Body of pancreas (tissue), 4 donors: Measurements from ENCODE around the gene TPST2. TPM values are rescaled to one million over a fixed set of nuclear protein-coding genes. Genes with fewer than 3 reads are reported as not detected.

Source experiments
- ATAC-seq: fragments of 150-250 bp; one replicate; pipeline ENCODE4 v1.9.1; 2016
- DNase-seq, 4 donors: peaks; one replicate each; pipeline ENCODE4 v3.0.0-alpha.2; 2019
- H3K27ac ChIP-seq, 4 donors: fragments of 200-600 bp; sonication (generic); 1 replicate in 3 of 4; 2 replicates in 1 of 4; pipeline versions ENCODE4 v1.5.1 to v1.6.1; 2016 to 2019; ENCODE audit warnings: mild to moderate bottlenecking in 1 of 4, mixed read lengths in 1 of 4, moderate library complexity in 1 of 4
- H3K27me3 ChIP-seq, 2 donors: fragments of 200-600 bp; sonication (generic); one replicate each; pipeline ENCODE4 v1.6.0; 2016; ENCODE audit warnings: mild to moderate bottlenecking in 1 of 2
- H3K36me3 ChIP-seq, 2 donors: fragments of 200-600 bp; sonication (generic); replicated peaks in 1 of 2; 2 replicates each; pipeline ENCODE4 v1.5.1; 2016; ENCODE audit warnings: low read depth in 2 of 2; ENCODE audit not compliant: insufficient read depth in 1 of 2
- H3K4me1 ChIP-seq: fragments of 200-600 bp; sonication (generic); one replicate; pipeline ENCODE4 v1.6.0; 2016
- H3K4me3 ChIP-seq, 2 donors: fragments of 200-600 bp; sonication (generic); 1 replicate in 1 of 2; 2 replicates in 1 of 2; pipeline ENCODE4 v1.5.1; 2016 to 2019
- H3K9me3 ChIP-seq, 3 donors: fragments of 200-600 bp; sonication (generic); 1 replicate in 2 of 3; 2 replicates in 1 of 3; pipeline ENCODE4 v1.5.1; 2016
- CTCF ChIP-seq, 7 experiments: fragments of 450-650 bp in 4 of 7; fragments of 200-600 bp in 3 of 7; sonication (generic) in 3 of 7; IDR thresholded peaks; one replicate each; pipeline ENCODE4 v1.5.1; 2016 to 2019; ENCODE audit warnings: antibody characterized with exemption in 7 of 7
- POLR2A ChIP-seq, 3 donors: fragments of 450-650 bp; IDR thresholded peaks; one replicate each; pipeline ENCODE4 v1.6.1; 2016; ENCODE audit warnings: antibody characterized with exemption in 3 of 3, mild to moderate bottlenecking in 2 of 3
- WGBS, 2 donors: methylation state at CpG; one replicate each; pipeline ENCODE4 v1.1.5; 2017; 5-methylcytosine and 5-hydroxymethylcytosine counted together
- intact Hi-C: fragments of 100-400 bp; cut with DNase I; formaldehyde crosslinking; loops from one replicate; pipeline ENCODE4 v1.15.1; 2023
- total RNA-seq, 2 donors: library from RNA; depleted of rRNA; stranded (reverse); fragments of >200 nt; gene quantifications; one replicate each; pipeline ENCODE4 v1.1.0, GENCODE V29; 2016

Gene TPST2
- total RNA-seq, 2 donors from 2014 or later: 547 to 586 TPM

GRCh38 chr22:26499188-26499703 is 90.7 kb downstream of the TPST2 start:
- Histone ChIP-seq H3K36me3 (peaks cover 9 to 59% of the 10 kb centered on the region in 2 donors), H3K27ac (no peak overlapping the region), H3K9me3 (no peaks in the 10 kb centered on the region), H3K27me3 (no peaks in the 10 kb centered on the region), H3K4me3 (no peak overlapping the region), H3K4me1 (peaks cover 5% of the 10 kb centered on the region)
- TF ChIP-seq CTCF (IDR thresholded peaks at IDR 0.05): no peak
- TF ChIP-seq POLR2A (IDR thresholded peaks at IDR 0.05): no peak
- ATAC-seq (no peak), DNase-seq (no peak)
- WGBS, 2 donors: 78 to 86% methylated on average over 1 to 25 of the region's 25 CpGs
- intact Hi-C loops: no loop called here

DNA sequence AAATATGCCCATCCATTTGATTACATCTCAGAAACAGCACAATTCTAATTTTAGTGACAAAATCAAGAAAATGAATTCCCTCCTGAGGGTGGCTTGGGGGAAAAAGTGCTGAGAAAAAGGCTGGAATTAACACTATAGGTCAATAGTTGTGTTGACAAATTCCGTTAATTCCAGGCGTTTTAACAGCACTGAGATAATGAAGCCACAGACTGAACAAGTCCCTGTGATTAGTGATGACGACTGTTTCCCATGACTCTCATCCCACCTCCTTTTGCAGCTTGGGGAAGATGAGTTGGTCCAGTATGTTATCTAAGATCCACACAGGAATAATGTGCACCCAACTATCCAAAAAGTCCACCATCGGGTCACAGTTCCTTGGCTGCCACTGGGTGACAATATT is 93.5 kb downstream of the TPST2 start:
- Histone ChIP-seq H3K36me3 (peaks cover 5 to 58% of the 10 kb centered on the region in 2 donors), H3K9me3 (no peaks in the 10 kb centered on the region), H3K27me3 (no peaks in the 10 kb centered on the region), H3K4me1 (peaks cover 9% of the 10 kb centered on the region), H3K4me3 (no peak overlapping the region), H3K27ac (no peak overlapping the region)
- no peak for DNase-seq
- ATAC-seq: no peak
- WGBS, 2 donors: 73 to 74% methylated on average over 4 of the region's 4 CpGs
- intact Hi-C loops: no loop called here
- TF ChIP-seq POLR2A (IDR thresholded peaks at IDR 0.05): no peak
- no peak for TF ChIP-seq CTCF (IDR thresholded peaks at IDR 0.05)

GRCh38 chr22:26494506-26494905 is 95.4 kb downstream of the TPST2 start:
- TF ChIP-seq POLR2A (IDR thresholded peaks at IDR 0.05) (no peak), CTCF (IDR thresholded peaks at IDR 0.05) (no peak)
- H3K27ac ChIP-seq: no peak overlapping the region
- intact Hi-C loops: no loop called here
- H3K4me1 ChIP-seq: peaks cover 9% of the 10 kb centered on the region
- DNase-seq (no peak), ATAC-seq (no peak)
- H3K9me3 ChIP-seq: no peaks in the 10 kb centered on the region
- H3K27me3 ChIP-seq: no peaks in the 10 kb centered on the region
- no peak overlapping the region for H3K4me3 ChIP-seq
- H3K36me3 ChIP-seq: peaks cover 0 to 59% of the 10 kb centered on the region in 2 donors

DNA sequence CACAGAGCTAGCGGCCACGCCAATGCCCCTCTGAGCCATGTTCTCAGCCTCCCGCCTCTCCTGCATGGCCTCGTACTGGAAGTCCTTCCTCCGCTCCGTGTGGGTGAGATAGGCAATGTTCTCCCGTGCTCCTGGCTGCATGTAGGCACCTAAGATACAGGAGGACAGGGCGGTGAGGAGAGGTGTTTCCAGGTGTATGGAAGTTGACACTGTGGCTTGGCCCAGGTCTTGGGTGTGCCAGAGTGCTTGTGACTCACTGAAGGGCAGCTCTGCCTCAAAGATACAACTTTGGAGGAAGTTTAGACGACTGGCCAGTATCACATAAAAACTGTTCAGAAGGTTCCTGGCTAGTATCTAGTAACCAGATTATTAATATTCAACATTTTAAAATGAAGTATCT is 97.7 kb downstream of the TPST2 start:
- DNase-seq: no peak
- no peak for ATAC-seq
- intact Hi-C loops: no loop called here
- Histone ChIP-seq H3K9me3 (no peaks in the 10 kb centered on the region), H3K4me3 (no peak overlapping the region), H3K36me3 (peaks cover 0 to 49% of the 10 kb centered on the region in 2 donors), H3K27me3 (no peaks in the 10 kb centered on the region), H3K27ac (no peak overlapping the region), H3K4me1 (peaks cover 9% of the 10 kb centered on the region)
- 79 to 89% methylated on average over 9 of the region's 9 CpGs for WGBS, 2 donors
- no peak for TF ChIP-seq POLR2A (IDR thresholded peaks at IDR 0.05)
- no peak for TF ChIP-seq CTCF (IDR thresholded peaks at IDR 0.05)

DNA sequence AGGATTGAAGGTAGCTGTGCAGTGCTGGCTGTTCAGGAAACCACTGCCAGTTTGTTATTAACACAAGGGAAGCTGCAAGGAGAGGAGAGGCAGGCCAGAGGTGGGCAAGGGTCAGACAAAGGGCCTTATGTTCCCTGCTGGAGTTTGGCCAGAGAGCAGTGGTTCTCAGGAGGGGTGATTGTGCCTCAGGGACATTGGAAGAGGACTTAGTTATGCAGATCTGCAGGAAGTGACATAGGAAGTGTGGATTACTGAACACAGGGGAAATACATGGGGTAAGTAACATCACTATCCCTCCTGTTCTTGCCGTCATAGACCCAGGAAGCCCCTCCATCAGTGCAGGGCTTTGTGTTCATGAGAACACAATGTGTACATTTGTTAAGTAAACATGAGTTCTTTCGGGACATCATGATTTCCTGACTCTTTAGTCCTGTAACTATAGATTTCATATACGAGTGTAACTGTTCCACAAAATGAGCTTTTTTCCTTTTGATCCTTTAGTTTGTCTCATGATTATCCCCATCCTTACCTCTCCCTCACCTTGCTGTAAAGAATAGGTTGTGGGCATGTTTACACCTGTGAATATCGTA is 100.4 kb downstream of the TPST2 start:
- no peak overlapping the region for H3K4me3 ChIP-seq
- no peak for TF ChIP-seq CTCF (IDR thresholded peaks at IDR 0.05)
- TF ChIP-seq POLR2A (IDR thresholded peaks at IDR 0.05): no peak
- H3K27ac ChIP-seq: no peak overlapping the region
- no peaks in the 10 kb centered on the region for H3K9me3 ChIP-seq
- WGBS, 2 donors: 72 to 78% methylated on average over 4 of the region's 4 CpGs
- no peaks in the 10 kb centered on the region for H3K27me3 ChIP-seq
- ATAC-seq: no peak
- intact Hi-C loops: no loop called here
- DNase-seq: no peak
- H3K4me1 ChIP-seq: peaks cover 23% of the 10 kb centered on the region
- H3K36me3 ChIP-seq: peaks cover 0 to 31% of the 10 kb centered on the region in 2 donors
